ENCODE results near the gene NT5DC3.
"Not testable (repeated sequence)": the region's sequence is repeated elsewhere in the genome, so short reads cannot be mapped to it uniquely, and the experiment has no call there.

The NT5DC3 gene

GRCh38 chr12:103819312-103819711 is 21.7 kb downstream of the NT5DC3 start:
- Histone ChIP-seq H3K4me3 (ENCODE audit: extremely low read depth, insufficient read depth, low read length, poor library complexity, severe bottlenecking) (no peak overlapping the region), H3K27ac (ENCODE audit: low read depth, low read length, severe bottlenecking) (no peak overlapping the region), H3K9me3 (ENCODE audit: control insufficient read depth, low read length) (peaks cover 7% of the 10 kb centered on the region), H3K4me1 (ENCODE audit: control insufficient read depth, insufficient read depth, low read length, poor library complexity, severe bottlenecking) (no peaks in the 10 kb centered on the region), H3K36me3 (ENCODE audit: control insufficient read depth, insufficient read depth, low read length) (peaks cover 10% of the 10 kb centered on the region)
- WGBS, 2 experiments (ENCODE audit: insufficient coverage in 2 of 2): 100% methylated on average over 1 of the region's 2 CpGs; no CpG with 5 or more reads in 1 of the 2 experiments

GRCh38 chr12:103817791-103818190 is 23.2 kb downstream of the NT5DC3 start:
- Histone ChIP-seq H3K27ac (ENCODE audit: low read depth, low read length, severe bottlenecking) (no peak overlapping the region), H3K9me3 (ENCODE audit: control insufficient read depth, low read length) (peaks cover 7% of the 10 kb centered on the region), H3K36me3 (ENCODE audit: control insufficient read depth, insufficient read depth, low read length) (peaks cover 24% of the 10 kb centered on the region), H3K4me1 (ENCODE audit: control insufficient read depth, insufficient read depth, low read length, poor library complexity, severe bottlenecking) (no peaks in the 10 kb centered on the region), H3K4me3 (ENCODE audit: extremely low read depth, insufficient read depth, low read length, poor library complexity, severe bottlenecking) (no peak overlapping the region)
- 69 to 77% methylated on average over 2 of the region's 2 CpGs for WGBS, 2 experiments (ENCODE audit: insufficient coverage in 2 of 2)

- no peak overlapping the region for H3K27ac ChIP-seq (ENCODE audit: low read depth, low read length, severe bottlenecking)
- no CpG with 5 or more reads among the region's 1 CpG for WGBS, 2 experiments (ENCODE audit: insufficient coverage in 2 of 2)
- H3K9me3 ChIP-seq (ENCODE audit: control insufficient read depth, low read length): peaks cover 7% of the 10 kb centered on the region
- H3K36me3 ChIP-seq (ENCODE audit: control insufficient read depth, insufficient read depth, low read length): peaks cover 30% of the 10 kb centered on the region
- H3K4me1 ChIP-seq (ENCODE audit: control insufficient read depth, insufficient read depth, low read length, poor library complexity, severe bottlenecking): no peaks in the 10 kb centered on the region
- H3K4me3 ChIP-seq (ENCODE audit: extremely low read depth, insufficient read depth, low read length, poor library complexity, severe bottlenecking): no peak overlapping the region
These were observed 24.4 kb downstream of the NT5DC3 start for GRCh38 chr12:103816663-103817062.

GRCh38 chr12:103814436-103814835 is 26.6 kb downstream of the NT5DC3 start:
- Histone ChIP-seq H3K4me1 (ENCODE audit: control insufficient read depth, insufficient read depth, low read length, poor library complexity, severe bottlenecking) (no peaks in the 10 kb centered on the region), H3K9me3 (ENCODE audit: control insufficient read depth, low read length) (no peaks in the 10 kb centered on the region), H3K36me3 (ENCODE audit: control insufficient read depth, insufficient read depth, low read length) (peaks cover 29% of the 10 kb centered on the region), H3K4me3 (ENCODE audit: extremely low read depth, insufficient read depth, low read length, poor library complexity, severe bottlenecking) (no peak overlapping the region), H3K27ac (ENCODE audit: low read depth, low read length, severe bottlenecking) (no peak overlapping the region)
- WGBS, 2 experiments (ENCODE audit: insufficient coverage in 2 of 2): 100% methylated on average over 2 of the region's 3 CpGs; no CpG with 5 or more reads in 1 of the 2 experiments

GRCh38 chr12:103813949-103814348 is 27.1 kb downstream of the NT5DC3 start:
- WGBS, 2 experiments (ENCODE audit: insufficient coverage in 2 of 2): no CpG with 5 or more reads among the region's 4 CpGs
- H3K27ac ChIP-seq (ENCODE audit: low read depth, low read length, severe bottlenecking): no peak overlapping the region
- peaks cover 29% of the 10 kb centered on the region for H3K36me3 ChIP-seq (ENCODE audit: control insufficient read depth, insufficient read depth, low read length)
- no peak overlapping the region for H3K4me3 ChIP-seq (ENCODE audit: extremely low read depth, insufficient read depth, low read length, poor library complexity, severe bottlenecking)
- no peaks in the 10 kb centered on the region for H3K4me1 ChIP-seq (ENCODE audit: control insufficient read depth, insufficient read depth, low read length, poor library complexity, severe bottlenecking)
- H3K9me3 ChIP-seq (ENCODE audit: control insufficient read depth, low read length): no peaks in the 10 kb centered on the region

GRCh38 chr12:103813426-103813825 is 27.6 kb downstream of the NT5DC3 start:
- WGBS, 2 experiments (ENCODE audit: insufficient coverage in 2 of 2): 83 to 90% methylated on average over 2 of the region's 3 CpGs
- no peak overlapping the region for H3K27ac ChIP-seq (ENCODE audit: low read depth, low read length, severe bottlenecking)
- peaks cover 29% of the 10 kb centered on the region for H3K36me3 ChIP-seq (ENCODE audit: control insufficient read depth, insufficient read depth, low read length)
- H3K9me3 ChIP-seq (ENCODE audit: control insufficient read depth, low read length): no peaks in the 10 kb centered on the region
- no peak overlapping the region for H3K4me3 ChIP-seq (ENCODE audit: extremely low read depth, insufficient read depth, low read length, poor library complexity, severe bottlenecking)
- H3K4me1 ChIP-seq (ENCODE audit: control insufficient read depth, insufficient read depth, low read length, poor library complexity, severe bottlenecking): no peaks in the 10 kb centered on the region

- Histone ChIP-seq H3K4me1 (ENCODE audit: control insufficient read depth, insufficient read depth, low read length, poor library complexity, severe bottlenecking) (no peaks in the 10 kb centered on the region), H3K4me3 (ENCODE audit: extremely low read depth, insufficient read depth, low read length, poor library complexity, severe bottlenecking) (no peak overlapping the region), H3K9me3 (ENCODE audit: control insufficient read depth, low read length) (no peaks in the 10 kb centered on the region), H3K27ac (ENCODE audit: low read depth, low read length, severe bottlenecking) (no peak overlapping the region), H3K36me3 (ENCODE audit: control insufficient read depth, insufficient read depth, low read length) (peaks cover 29% of the 10 kb centered on the region)
- WGBS, 2 experiments (ENCODE audit: insufficient coverage in 2 of 2): 80 to 100% methylated on average over 1 of the region's 1 CpG
These were observed 28.2 kb downstream of the NT5DC3 start for GRCh38 chr12:103812789-103813188.

GRCh38 chr12:103811791-103812190 is 29.2 kb downstream of the NT5DC3 start:
- H3K4me3 ChIP-seq (ENCODE audit: extremely low read depth, insufficient read depth, low read length, poor library complexity, severe bottlenecking): no peak overlapping the region
- peaks cover 29% of the 10 kb centered on the region for H3K36me3 ChIP-seq (ENCODE audit: control insufficient read depth, insufficient read depth, low read length)
- H3K4me1 ChIP-seq (ENCODE audit: control insufficient read depth, insufficient read depth, low read length, poor library complexity, severe bottlenecking): no peaks in the 10 kb centered on the region
- 97 to 100% methylated on average over 3 to 4 of the region's 6 CpGs for WGBS, 2 experiments (ENCODE audit: insufficient coverage in 2 of 2)
- H3K9me3 ChIP-seq (ENCODE audit: control insufficient read depth, low read length): no peaks in the 10 kb centered on the region
- H3K27ac ChIP-seq (ENCODE audit: low read depth, low read length, severe bottlenecking): no peak overlapping the region

- WGBS, 2 experiments (ENCODE audit: insufficient coverage in 2 of 2): 71 to 81% methylated on average over 3 of the region's 5 CpGs
- H3K27ac ChIP-seq (ENCODE audit: low read depth, low read length, severe bottlenecking): no peak overlapping the region
- H3K9me3 ChIP-seq (ENCODE audit: control insufficient read depth, low read length): no peaks in the 10 kb centered on the region
- no peak overlapping the region for H3K4me3 ChIP-seq (ENCODE audit: extremely low read depth, insufficient read depth, low read length, poor library complexity, severe bottlenecking)
- H3K4me1 ChIP-seq (ENCODE audit: control insufficient read depth, insufficient read depth, low read length, poor library complexity, severe bottlenecking): peaks cover 3% of the 10 kb centered on the region
- H3K36me3 ChIP-seq (ENCODE audit: control insufficient read depth, insufficient read depth, low read length): peaks cover 29% of the 10 kb centered on the region
These were observed 30.9 kb downstream of the NT5DC3 start for GRCh38 chr12:103810111-103810510.

- 93 to 94% methylated on average over 6 of the region's 7 CpGs for WGBS, 2 experiments (ENCODE audit: insufficient coverage in 2 of 2)
- H3K9me3 ChIP-seq (ENCODE audit: control insufficient read depth, low read length); H3K27ac ChIP-seq (ENCODE audit: low read depth, low read length, severe bottlenecking); H3K4me1 ChIP-seq (ENCODE audit: control insufficient read depth, insufficient read depth, low read length, poor library complexity, severe bottlenecking); H3K4me3 ChIP-seq (ENCODE audit: extremely low read depth, insufficient read depth, low read length, poor library complexity, severe bottlenecking): not testable (repeated sequence)
- H3K36me3 ChIP-seq (ENCODE audit: control insufficient read depth, insufficient read depth, low read length): peaks cover 29% of the 10 kb centered on the region
These were observed 31.4 kb downstream of the NT5DC3 start for GRCh38 chr12:103809639-103810038.

- peaks cover 4% of the 10 kb centered on the region for H3K4me1 ChIP-seq (ENCODE audit: control insufficient read depth, insufficient read depth, low read length, poor library complexity, severe bottlenecking)
- no peak overlapping the region for H3K27ac ChIP-seq (ENCODE audit: low read depth, low read length, severe bottlenecking)
- H3K9me3 ChIP-seq (ENCODE audit: control insufficient read depth, low read length): no peaks in the 10 kb centered on the region
- no peak overlapping the region for H3K4me3 ChIP-seq (ENCODE audit: extremely low read depth, insufficient read depth, low read length, poor library complexity, severe bottlenecking)
- WGBS, 2 experiments (ENCODE audit: insufficient coverage in 2 of 2): 80 to 95% methylated on average over 1 to 4 of the region's 4 CpGs
- H3K36me3 ChIP-seq (ENCODE audit: control insufficient read depth, insufficient read depth, low read length): peaks cover 29% of the 10 kb centered on the region
These were observed 31.9 kb downstream of the NT5DC3 start for GRCh38 chr12:103809154-103809553.

Data from mesodermal cell (in vitro differentiated cells).